Hippocampal formation (tissue), 2 donors: ENCODE data around the gene NUDT11.
A peak's percentile ranks its signal among the peaks of the same experiment; 100 is the strongest.
"Not testable (repeated sequence)": the region's sequence is repeated elsewhere in the genome, so short reads cannot be mapped to it uniquely, and the experiment has no call there.

Experiments
- DNase-seq, 2 donors: peaks; one replicate each; lab custom pipeline; 2025; lab: John Stamatoyannopoulos, UW

NUDT11 gene

GRCh38 chrX:51496501-51497291, at the start of gene NUDT11:
Gene NUDT11 (minus strand): TSS chrX:51496592. CDS start chrX:51496444, 148 bp downstream.
- peak in 1 of 2 donors; percentile 36 for DNase-seq

GRCh38 chrX:51520393-51520792, 24.0 kb upstream of the NUDT11 start:
- DNase-seq, result no peak

- DNase-seq, result not testable (repeated sequence)
Observed at GRCh38 chrX:51519131-51519530, 22.7 kb upstream of the NUDT11 start.

GRCh38 chrX:51507551-51507950, 11.2 kb upstream of the NUDT11 start:
- no peak for DNase-seq

GRCh38 chrX:51495701-51496488, 497 bp downstream of the NUDT11 start:
- not testable (repeated sequence) for DNase-seq

GRCh38 chrX:51494409-51494808, 2.0 kb downstream of the NUDT11 start:
- DNase-seq, result no peak

GRCh38 chrX:51487960-51488267, 8.5 kb downstream of the NUDT11 start:
- DNase-seq, result no peak

- no peak for DNase-seq
Observed at GRCh38 chrX:51484616-51485015, 11.8 kb downstream of the NUDT11 start.

GRCh38 chrX:51482411-51482810, 14.0 kb downstream of the NUDT11 start:
- not testable (repeated sequence) for DNase-seq

- DNase-seq, result no peak
Observed at GRCh38 chrX:51476930-51477329, 19.5 kb downstream of the NUDT11 start.

GRCh38 chrX:51463322-51463721, 33.1 kb downstream of the NUDT11 start:
- DNase-seq, result no peak

GRCh38 chrX:51461053-51462044, 35.0 kb downstream of the NUDT11 start:
- peak in 1 of 2 donors; percentile 17 for DNase-seq

GRCh38 chrX:51459125-51459524, 37.3 kb downstream of the NUDT11 start:
- DNase-seq, result no peak

- DNase-seq, result peak in 1 of 2 donors; percentile 3
Observed at GRCh38 chrX:51456814-51457213, 39.6 kb downstream of the NUDT11 start.

GRCh38 chrX:51456246-51456645, 40.1 kb downstream of the NUDT11 start:
- no peak for DNase-seq

GRCh38 chrX:51440365-51440764, 56.0 kb downstream of the NUDT11 start:
- no peak for DNase-seq
